ENCODE measurements around the gene DRP2.
"Not testable (repeated sequence)": the region's sequence is repeated elsewhere in the genome, so short reads cannot be mapped to it uniquely, and the experiment has no call there.

DNA sequence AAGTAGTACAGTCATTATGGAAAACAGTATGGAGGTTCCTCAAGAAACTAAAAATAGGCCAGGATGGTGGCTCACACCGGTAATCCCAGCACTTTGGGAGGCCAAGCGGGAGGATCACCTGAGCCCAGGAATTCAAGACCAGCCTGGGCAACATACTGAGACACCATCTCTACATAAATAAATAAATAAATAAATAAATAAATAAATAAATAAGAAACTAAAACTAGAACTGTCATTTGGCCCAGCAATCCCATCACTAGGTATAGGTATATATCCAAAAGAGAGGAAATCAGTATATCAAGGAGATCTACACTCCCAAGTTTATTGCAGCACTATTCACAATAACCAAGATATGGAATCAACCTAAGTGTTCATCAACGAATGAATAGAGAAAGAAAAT is 76.0 kb downstream of the DRP2 start:
- TF ChIP-seq CTCF (IDR thresholded peaks at IDR 0.05; ENCODE audit: low read depth, low read length, missing input control); JUND (IDR thresholded peaks at IDR 0.05); RAD21 (IDR thresholded peaks at IDR 0.05): not testable (repeated sequence)
